K562 (cell line): ENCODE measurements around the gene MERTK. TPM values are rescaled to one million over a fixed set of nuclear protein-coding genes. Genes with fewer than 3 reads are reported as not detected.
A peak's percentile ranks its signal among the peaks of the same experiment; 100 is the strongest.

Source experiments
- CAMTA2 ChIP-seq: fragments of 250-450 bp; sonication (Bioruptor Pico); conservative IDR thresholded peaks from 2 replicates; pipeline ENCODE4 v1.5.1; 2022
- CBX5 ChIP-seq: IDR thresholded peaks from 2 replicates; pipeline ENCODE4 v1.6.1; 2014; ENCODE audit warnings: low read depth, borderline replicate concordance
- GABPA ChIP-seq: fragments of 200-800 bp; sonication (Bioruptor generic); conservative IDR thresholded peaks from 2 replicates; pipeline ENCODE4 v1.6.1; 2016; ENCODE audit warnings: low read depth, missing genetic modification characterization, missing compliant biosample characterization
- L3MBTL2 ChIP-seq: fragments of 450-650 bp; IDR thresholded peaks from 2 replicates; pipeline ENCODE4 v1.6.1; 2016; ENCODE audit warnings: mild to moderate bottlenecking, moderate library complexity
- MYNN ChIP-seq, 2 experiments: sonication (generic); formaldehyde crosslinking in 1 of 2; IDR thresholded peaks; 2 replicates each; pipeline versions ENCODE4 v1.5.0 to v1.6.1; 2016 to 2020; ENCODE audit warnings: antibody characterized with exemption in 1 of 2, missing genetic modification reagents in 1 of 2
- NFRKB ChIP-seq: fragments of 450-650 bp; IDR thresholded peaks from 2 replicates; pipeline ENCODE4 v1.6.1; 2016; ENCODE audit warnings: low read depth
- PURB ChIP-seq: sonication (generic); formaldehyde crosslinking; IDR thresholded peaks from 2 replicates; pipeline ENCODE4 v1.9.0; 2021; ENCODE audit warnings: low read depth, mild to moderate bottlenecking, missing genetic modification reagents
- polyA plus RNA-seq, 8 experiments: library from polyadenylated mRNA; depleted of rRNA in 4 of 8; stranded (reverse) in 5 of 8; unstranded in 3 of 8; fragments of >200 nt; fragmentation: Nextera tagmentation in 2 of 8; fragmentation: Illumina TruSeq in 1 of 8; extraction: Ambion mirVana in 2 of 8; extraction: Trizol in 1 of 8; gene quantifications; 2 replicates each; pipeline versions ENCODE4 v1.2.1 to v1.2.3, GENCODE V29; 2011 to 2014; ENCODE audit warnings: inconsistent platforms in 1 of 8, missing spikeins in 1 of 8
- total RNA-seq, 7 experiments: library from RNA; depleted of rRNA in 6 of 7; stranded (reverse); fragments of >200 nt in 6 of 7; fragmentation: Illumina TruSeq in 2 of 7; extraction: Trizol in 2 of 7; gene quantifications; 2 replicates each; pipeline versions ENCODE4 v1.2.1 to v1.2.3, GENCODE V29; 2011 to 2021; ENCODE audit warnings: low replicate concordance in 1 of 7
- TF ChIP-seq, protein P1 (sequence below): fragments of 450-650 bp; IDR thresholded peaks from 2 replicates; pipeline ENCODE4 v1.6.1; 2016; ENCODE audit warnings: low read depth

MERTK gene
- total and polyA plus RNA-seq, 9 of the 15 experiments (the other 6 are each of a cell fraction or from before 2014, with no cell fraction given), result 0.23 to 1.6 (median 0.74) TPM

DNA sequence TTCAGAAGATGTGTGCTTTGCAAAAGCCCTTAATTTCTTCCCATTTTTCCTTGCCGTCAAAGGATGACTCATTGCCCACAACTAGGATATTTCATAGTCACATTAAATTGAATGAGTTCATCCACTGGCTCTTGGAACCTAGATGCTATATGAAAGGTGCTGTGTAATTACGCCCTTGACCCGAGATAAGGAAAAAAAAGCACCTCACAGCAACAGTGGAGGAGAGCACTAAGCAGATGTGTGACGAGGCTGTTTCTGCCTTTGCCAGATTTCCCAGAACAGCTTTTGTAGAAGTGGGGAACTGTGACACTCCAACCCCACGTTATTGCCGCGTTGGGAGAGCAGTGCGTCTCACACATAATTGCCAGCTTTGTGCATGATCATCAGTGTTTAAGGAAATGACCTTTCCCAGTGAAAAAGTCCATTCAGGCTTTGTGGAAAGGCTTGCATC, 123.4 kb downstream of the MERTK start (continued):
- TF ChIP-seq NFRKB, result no peak
- TF ChIP-seq L3MBTL2, result 0 out of 2 replicates have a peak, but pooled peaks have one; percentile 26
- 0 out of 2 replicates have a peak, but pooled peaks have one; percentile 54 for TF ChIP-seq MYNN (IDR thresholded peaks at IDR 0.05)
- TF ChIP-seq MYNN (CRISPR knock-in tag; IDR thresholded peaks at IDR 0.05), result no peak
- TF ChIP-seq GABPA, result no peak
- TF ChIP-seq, protein P1, sequence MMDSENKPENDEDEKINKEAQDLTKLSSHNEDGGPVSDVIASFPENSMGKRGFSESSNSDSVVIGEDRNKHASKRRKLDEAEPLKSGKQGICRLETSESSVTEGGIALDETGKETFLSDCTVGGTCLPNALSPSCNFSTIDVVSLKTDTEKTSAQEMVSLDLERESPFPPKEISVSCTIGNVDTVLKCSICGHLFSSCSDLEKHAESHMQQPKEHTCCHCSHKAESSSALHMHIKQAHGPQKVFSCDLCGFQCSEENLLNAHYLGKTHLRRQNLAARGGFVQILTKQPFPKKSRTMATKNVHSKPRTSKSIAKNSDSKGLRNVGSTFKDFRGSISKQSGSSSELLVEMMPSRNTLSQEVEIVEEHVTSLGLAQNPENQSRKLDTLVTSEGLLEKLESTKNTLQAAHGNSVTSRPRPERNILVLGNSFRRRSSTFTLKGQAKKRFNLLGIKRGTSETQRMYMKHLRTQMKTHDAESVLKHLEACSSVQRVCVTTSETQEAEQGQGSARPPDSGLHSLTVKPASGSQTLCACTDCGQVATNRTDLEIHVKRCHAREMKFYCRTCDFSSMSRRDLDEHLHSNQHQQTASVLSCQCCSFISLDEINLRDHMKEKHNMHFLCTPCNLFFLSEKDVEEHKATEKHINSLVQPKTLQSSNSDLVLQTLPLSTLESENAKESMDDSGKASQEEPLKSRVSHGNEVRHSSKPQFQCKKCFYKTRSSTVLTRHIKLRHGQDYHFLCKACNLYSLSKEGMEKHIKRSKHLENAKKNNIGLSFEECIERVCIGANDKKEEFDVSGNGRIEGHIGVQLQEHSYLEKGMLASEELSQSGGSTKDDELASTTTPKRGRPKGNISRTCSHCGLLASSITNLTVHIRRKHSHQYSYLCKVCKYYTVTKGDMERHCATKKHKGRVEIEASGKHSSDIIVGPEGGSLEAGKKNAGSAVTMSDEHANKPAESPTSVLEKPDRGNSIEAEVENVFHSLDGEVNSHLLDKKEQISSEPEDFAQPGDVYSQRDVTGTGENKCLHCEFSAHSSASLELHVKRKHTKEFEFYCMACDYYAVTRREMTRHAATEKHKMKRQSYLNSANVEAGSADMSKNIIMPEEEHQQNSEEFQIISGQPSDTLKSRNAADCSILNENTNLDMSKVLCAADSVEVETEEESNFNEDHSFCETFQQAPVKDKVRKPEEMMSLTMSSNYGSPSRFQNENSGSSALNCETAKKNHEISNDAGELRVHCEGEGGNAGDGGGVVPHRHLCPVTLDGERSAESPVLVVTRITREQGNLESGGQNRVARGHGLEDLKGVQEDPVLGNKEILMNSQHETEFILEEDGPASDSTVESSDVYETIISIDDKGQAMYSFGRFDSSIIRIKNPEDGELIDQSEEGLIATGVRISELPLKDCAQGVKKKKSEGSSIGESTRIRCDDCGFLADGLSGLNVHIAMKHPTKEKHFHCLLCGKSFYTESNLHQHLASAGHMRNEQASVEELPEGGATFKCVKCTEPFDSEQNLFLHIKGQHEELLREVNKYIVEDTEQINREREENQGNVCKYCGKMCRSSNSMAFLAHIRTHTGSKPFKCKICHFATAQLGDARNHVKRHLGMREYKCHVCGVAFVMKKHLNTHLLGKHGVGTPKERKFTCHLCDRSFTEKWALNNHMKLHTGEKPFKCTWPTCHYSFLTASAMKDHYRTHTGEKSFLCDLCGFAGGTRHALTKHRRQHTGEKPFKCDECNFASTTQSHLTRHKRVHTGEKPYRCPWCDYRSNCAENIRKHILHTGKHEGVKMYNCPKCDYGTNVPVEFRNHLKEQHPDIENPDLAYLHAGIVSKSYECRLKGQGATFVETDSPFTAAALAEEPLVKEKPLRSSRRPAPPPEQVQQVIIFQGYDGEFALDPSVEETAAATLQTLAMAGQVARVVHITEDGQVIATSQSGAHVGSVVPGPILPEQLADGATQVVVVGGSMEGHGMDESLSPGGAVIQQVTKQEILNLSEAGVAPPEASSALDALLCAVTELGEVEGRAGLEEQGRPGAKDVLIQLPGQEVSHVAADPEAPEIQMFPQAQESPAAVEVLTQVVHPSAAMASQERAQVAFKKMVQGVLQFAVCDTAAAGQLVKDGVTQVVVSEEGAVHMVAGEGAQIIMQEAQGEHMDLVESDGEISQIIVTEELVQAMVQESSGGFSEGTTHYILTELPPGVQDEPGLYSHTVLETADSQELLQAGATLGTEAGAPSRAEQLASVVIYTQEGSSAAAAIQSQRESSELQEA, result no peak
- no peak; the same call in 1 of the 2 replicates for TF ChIP-seq CBX5
- no peak for TF ChIP-seq PURB (CRISPR knock-in tag)
- TF ChIP-seq CAMTA2, result no peak
